GM18907 (cell line): ENCODE measurements around the gene XPNPEP1.

Source experiments
- ATAC-seq: cut with Tn5 transposase; IDR thresholded peaks from one replicate; pipeline ENCODE4 v1.9.1; 2021; ENCODE audit warnings: mild to moderate bottlenecking, moderate library complexity; ENCODE audit not compliant: unreplicated experiment

The XPNPEP1 gene

DNA sequence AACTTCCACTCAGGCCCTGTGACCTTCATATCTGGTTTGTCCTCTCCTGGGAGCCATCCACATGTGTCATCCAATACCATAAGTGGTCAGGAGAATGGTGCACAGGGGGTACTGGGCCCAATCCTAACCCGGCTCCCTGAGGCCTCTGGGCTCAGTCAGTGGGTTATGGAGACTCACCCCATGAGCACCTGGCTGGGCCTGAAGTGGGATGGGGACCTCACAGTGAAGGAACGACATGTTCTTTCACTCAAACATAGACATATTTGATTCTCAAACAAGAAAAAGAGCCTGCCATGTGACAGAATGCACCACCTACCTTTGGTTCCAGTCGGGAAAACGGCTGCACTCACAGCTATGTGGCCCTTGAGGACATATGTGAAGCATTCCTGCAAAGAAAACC, 51.8 kb downstream of the XPNPEP1 start:
- no peak for ATAC-seq

DNA sequence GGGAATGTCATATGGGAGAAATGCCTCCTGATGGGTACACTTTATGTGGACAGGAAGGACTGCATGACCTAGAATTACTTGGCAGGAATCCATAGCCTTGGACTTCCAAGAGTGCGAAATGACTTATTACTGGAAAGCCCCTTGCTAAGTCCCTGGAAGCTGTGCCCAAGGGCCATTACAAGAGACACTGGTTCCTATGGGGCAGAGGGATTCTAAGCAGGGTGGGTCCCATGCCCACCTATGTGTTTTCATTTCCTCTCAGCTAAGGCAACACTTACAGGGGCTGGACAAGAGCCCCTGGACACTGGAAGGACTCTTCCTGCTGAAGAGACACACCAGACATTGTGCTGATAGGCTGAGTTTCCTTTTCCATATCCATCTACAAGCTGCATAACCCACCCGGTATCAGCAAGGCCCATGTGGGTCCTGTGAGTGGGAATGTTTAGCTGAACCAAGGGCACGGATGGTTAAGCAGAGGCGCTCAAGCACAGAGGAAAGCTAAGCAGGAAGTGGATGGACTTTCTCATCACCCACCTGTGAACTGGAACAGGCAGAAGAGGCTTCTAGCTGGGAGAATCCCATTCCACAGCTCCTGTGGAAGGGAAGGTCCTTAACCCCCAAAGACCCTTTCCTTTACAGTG, 56.2 kb downstream of the XPNPEP1 start:
- no peak for ATAC-seq

DNA sequence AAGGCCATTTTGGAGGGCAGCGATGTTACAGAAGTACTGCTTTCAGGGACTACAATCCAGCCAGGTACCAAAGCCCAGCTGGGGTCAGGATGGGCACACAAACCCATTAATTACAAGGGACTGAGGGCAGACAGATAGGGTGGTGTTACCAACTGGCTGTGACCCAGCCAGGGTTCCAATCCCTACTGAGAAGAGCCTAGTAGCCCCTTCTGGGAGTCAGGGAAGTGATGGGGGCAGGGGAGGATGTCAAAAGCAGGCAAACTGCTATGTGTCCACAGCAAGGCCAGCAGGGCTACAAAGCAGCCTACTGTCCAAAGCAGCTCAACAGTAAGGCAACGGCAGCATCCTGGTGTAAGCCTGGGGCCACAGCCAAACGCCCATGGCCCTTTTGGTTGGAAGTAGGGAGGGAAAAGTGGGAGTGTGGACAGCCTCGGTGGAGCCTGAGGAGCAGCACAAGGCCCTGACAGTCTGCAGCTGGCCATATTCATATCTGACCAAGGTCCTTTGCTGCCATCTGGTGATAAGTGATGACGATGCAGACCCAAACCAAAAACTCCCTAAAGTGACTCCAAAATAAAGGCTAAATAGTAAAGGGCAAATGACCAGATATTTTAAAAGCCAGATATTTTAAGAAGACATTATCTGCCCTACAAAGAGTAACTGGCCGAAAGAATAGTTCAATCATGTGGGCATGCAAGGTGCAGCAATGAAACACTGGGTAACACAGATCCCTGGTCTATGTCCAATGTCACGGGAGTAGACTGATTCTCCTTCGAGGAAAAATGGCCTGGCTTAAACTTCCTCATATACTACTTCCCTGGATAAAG, 56.9 kb downstream of the XPNPEP1 start:
- ATAC-seq = no peak

GRCh38 chr10:109863775-109864174, 59.5 kb downstream of the XPNPEP1 start:
- ATAC-seq = no peak

DNA sequence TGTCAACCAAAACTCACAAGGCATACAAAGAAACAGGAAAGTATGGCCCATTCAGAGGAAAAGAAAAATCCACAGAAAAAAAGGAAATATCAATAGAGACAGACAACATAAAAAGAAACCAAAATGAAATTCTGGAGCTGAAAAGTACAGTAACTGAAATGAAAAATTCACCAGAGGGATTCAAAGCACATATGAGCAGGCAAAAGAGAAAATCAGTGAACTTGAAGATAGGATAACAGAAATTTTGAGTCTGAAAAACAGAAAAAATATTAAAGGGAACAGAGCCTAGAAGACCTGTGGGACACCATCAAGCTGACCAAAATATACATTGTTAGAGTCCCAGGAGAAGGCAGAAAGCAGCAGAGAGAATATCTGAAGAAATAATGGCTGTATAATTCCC, 60.6 kb downstream of the XPNPEP1 start:
- ATAC-seq = no peak

GRCh38 chr10:109862041-109862440, 61.3 kb downstream of the XPNPEP1 start:
- no peak for ATAC-seq

- ATAC-seq = no peak
Observed at GRCh38 chr10:109861081-109861480, 62.2 kb downstream of the XPNPEP1 start.

DNA sequence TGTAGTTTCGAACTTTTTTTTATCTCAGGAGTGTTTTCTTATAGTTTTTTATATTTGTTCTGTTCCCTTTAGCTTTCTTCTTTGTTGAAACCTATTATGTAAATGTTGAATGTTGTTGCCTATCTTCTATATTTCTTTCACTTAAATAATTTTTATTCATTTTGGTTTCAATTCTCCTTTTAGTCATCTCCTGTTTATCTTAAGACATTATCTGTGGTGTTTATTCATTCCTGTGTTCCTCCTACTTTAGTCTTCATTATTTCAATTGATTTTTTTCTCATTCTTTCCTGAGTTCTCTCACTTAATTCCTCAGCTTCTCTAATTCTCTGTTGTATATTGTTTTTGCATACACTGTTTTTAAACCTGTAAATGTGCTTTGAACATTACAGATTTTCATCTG, 64.1 kb downstream of the XPNPEP1 start:
- ATAC-seq = no peak

GRCh38 chr10:109855746-109856145, 67.6 kb downstream of the XPNPEP1 start:
- no peak for ATAC-seq

DNA sequence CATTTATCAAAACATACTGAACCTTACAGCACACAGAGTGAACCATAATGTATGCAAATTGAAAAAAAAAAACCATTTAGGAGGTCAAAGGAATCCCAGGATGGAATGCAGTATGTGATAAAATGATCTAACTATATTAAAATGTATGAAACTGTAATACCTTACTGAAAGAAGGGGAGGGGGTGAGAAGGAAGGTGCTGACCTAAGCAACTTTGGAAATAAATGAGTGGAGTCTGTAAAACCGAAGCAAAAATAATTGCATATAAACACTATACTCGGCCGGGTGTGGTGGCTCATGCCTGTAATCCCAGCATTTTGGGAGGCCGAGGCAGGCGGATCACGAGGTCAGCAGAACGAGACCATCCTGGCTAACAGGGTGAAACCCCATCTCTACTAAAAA, 69.4 kb downstream of the XPNPEP1 start:
- ATAC-seq = no peak

GRCh38 chr10:109852475-109853037, 70.8 kb downstream of the XPNPEP1 start:
- peak; percentile 98 for ATAC-seq

DNA sequence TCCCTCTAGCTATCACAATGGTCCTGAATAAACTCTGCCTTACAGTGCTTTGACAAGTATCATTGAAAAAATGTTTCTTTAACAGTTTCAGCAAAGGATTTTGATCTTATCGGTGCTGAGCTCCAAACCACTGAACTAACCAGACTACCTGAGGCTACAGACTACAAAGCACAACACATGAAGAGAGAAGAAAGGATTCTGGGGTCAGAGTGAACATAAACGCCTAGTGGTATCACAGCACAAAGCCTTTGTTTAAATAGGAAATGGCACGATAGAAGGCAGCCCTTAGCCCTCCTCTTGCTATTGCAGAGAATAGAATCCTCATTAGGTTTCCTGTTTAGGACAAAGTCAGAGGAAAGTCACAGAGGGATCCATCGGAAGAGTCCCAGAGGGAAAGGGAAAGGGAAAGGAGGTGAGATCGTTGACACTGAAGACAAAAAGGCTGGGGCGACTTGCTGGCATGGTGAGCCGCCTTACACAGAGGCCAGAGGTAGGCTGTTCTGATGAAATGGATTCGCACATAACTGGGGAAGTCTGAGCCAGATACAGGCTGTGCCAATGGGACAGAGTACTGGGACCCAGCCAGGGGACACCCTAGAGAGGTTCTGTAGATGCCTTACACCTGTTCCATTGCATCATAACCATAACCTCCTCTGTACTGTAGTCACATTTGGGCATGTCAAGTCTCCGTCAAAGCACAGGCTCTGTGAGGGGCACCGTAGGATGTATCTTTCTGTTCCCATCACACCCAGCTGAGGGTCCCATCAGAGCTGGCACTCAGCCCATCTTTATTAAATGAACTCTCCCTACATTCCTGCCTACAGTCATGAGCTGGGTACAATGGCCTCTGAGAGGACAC, 71.5 kb downstream of the XPNPEP1 start:
- ATAC-seq = peak; percentile 30

DNA sequence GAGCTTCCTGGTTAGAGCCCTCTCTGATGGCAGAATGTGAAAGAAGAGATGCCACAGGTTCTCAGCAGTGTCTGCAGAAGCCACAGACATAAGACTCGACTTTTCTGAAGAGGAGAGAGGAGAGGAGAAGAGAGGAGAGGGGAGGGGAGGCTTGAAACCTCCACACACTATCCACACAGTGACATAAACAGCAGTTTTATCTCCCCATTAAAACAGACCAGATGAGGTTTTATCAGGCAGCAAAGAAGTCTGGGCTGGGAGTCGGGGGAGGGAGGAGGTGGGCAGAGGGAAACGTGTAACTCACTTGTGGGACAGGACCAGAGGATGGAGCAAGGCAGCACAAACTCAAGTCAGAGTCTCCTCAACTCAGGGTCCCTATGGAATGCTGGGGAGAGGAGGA, 76.5 kb downstream of the XPNPEP1 start:
- no peak for ATAC-seq

DNA sequence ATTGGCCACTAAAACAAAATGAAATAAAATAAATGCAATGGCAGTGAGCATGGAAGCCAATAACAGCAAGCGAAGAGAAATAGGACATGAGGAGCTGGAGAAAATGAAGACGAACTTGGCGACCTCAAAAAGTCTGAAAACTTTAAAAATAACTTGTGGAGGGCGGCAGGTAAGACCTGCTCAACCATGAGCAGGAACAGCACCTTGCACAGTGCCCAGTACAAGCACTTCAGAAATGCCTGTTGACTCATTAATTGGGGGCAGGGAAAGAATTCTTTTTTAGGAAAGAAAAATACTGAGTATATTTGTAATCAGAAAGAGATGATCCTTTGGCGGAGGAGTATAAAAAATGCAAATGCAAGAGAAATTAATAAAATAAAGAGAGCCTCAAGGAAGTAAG, 78.0 kb downstream of the XPNPEP1 start:
- no peak for ATAC-seq

- no peak for ATAC-seq
Observed at GRCh38 chr10:109838592-109839244, 84.6 kb downstream of the XPNPEP1 start.

DNA sequence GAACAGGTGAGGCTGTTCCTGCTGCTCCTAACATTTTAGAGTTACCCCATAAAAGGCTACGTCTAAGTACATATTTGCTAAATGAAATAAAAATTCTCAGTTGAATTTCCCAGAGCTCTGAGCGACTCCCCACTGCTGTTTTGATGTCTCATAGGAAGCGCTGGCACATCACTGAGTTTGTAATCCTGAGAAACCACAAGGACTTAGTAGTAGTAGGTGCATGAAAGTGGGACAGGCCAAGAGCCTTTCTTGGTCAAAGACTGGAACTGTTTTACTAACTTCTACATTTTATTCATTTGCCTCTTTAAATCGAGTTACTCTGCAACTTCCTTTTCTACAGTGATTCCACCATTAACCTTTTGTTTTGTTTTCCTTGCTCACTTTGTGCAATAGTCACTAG, 85.9 kb downstream of the XPNPEP1 start:
- ATAC-seq = no peak

DNA sequence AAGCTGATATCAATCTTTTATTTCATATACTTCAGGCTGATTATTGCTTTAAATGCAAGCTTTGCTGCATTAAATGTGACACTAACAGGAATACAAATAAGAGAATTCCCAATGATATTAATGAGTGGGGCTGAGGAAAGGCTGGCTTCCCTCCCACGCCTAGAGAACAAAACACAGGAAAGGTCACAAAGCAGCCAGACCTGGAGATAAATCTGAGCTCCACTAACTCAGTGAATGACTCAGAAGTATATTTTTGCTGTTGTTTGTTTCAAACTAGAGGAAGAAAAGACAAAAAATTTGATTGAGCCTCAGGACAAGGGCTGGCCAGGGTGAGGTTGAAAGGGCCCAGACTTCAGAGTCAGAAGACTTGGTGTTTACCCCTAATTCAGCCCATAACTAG, 88.1 kb downstream of the XPNPEP1 start:
- ATAC-seq = no peak

DNA sequence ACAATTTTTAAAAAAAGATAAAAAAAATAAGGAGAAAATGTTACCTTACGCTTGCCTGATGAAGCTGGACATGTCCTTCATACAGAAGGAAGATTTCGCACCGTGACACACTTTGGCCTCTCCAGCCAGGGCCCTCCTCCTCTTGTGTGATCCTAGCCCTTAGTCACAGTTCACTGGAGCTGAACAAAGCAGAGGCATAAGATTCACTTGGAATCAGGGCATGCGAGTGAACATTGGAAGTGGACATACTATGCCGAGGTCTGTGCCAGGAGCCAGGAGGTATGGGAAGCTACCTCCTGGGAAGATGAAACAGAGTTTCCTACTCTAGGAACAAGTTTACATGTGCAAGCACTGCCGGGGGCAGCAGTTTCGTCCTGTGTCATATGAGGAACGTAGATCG, 91.5 kb downstream of the XPNPEP1 start:
- no peak for ATAC-seq

DNA sequence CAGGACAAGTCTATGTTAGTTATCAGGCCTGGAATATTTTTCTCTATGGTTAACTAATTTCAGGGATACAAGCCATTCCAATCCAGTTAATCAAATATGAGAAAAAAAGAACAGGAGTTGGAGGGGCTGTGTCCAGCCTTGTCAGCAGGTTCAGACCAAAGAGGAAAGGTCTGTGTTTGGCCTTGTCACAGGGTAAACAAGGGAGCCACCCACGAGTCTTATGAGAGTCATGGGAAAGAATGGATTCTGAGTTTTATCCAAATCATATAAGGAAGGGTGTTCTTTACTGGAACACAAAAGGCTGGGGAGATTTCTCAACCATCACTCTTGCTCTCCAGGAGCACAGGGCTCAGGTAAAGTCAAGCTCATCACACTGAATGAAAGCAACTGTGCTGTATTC, 99.1 kb downstream of the XPNPEP1 start:
- no peak for ATAC-seq

DNA sequence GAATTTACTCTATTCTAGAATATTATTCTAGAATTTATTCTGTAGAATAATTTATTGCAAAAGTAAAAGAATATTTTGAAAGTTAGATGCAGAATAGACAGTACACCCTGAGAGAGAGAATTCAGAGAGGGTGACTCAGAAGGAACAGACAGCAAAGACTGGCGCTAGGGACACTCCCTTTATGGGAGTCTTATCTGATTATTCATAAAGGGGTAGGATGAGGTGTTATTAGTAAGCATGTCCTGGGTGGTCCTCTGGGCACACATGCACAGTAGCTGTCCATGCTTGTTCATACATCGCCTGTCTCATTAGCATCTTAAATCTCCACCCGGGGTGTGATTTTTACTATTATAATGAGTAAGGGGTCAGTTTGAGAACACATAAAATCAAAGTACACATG, 100.1 kb downstream of the XPNPEP1 start:
- ATAC-seq = no peak

GRCh38 chr10:109821672-109822071, 101.6 kb downstream of the XPNPEP1 start:
- no peak for ATAC-seq
